Rectal smooth muscle tissue (tissue), 1 donor: Measurements from ENCODE around the gene ULK4.
"Not testable (repeated sequence)": the region's sequence is repeated elsewhere in the genome, so short reads cannot be mapped to it uniquely, and the experiment has no call there.

ENCODE experiments used
- H3K27ac ChIP-seq: one replicate; pipeline ENCODE4 v1.7.0; 2013; ENCODE audit warnings: low read depth, low read length, inconsistent platforms
- H3K27me3 ChIP-seq: one replicate; pipeline ENCODE4 v1.7.0; 2013; ENCODE audit warnings: low read length; ENCODE audit not compliant: control insufficient read depth, insufficient read depth
- H3K36me3 ChIP-seq: one replicate; pipeline ENCODE4 v1.7.0; 2013; ENCODE audit warnings: low read length; ENCODE audit not compliant: control insufficient read depth, insufficient read depth
- H3K4me1 ChIP-seq: one replicate; pipeline ENCODE4 v1.7.0; 2013; ENCODE audit warnings: low read length; ENCODE audit not compliant: control insufficient read depth, insufficient read depth
- H3K4me3 ChIP-seq: one replicate; pipeline ENCODE4 v1.7.0; 2013; ENCODE audit warnings: low read length
- H3K9ac ChIP-seq: one replicate; pipeline ENCODE4 v1.7.0; 2013; ENCODE audit warnings: low read length

ULK4 gene

DNA sequence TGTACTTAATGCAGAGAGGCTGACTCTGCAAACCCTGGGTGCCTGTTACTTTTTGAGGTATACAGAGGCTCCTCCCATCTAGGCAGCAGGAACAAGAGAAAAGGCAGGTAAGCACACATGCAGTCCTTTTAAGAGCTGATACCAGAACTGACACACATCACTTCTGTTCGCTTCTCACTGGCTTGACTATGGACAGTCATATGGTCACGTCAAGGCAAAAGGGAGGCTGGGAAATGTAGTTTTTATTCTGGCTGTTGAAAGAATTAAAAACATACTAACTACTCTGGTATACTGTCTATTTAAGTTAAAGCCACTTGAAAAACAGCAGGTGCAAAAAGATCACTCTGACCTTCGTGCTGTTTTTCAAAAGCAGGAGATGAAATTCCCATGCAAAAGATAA is 544.3 kb downstream of the ULK4 start:
- Histone ChIP-seq H3K36me3 (no peaks in the 10 kb centered on the region), H3K4me1 (no peaks in the 10 kb centered on the region), H3K9ac (no peak overlapping the region), H3K4me3 (no peak overlapping the region), H3K27ac (no peak overlapping the region), H3K27me3 (no peaks in the 10 kb centered on the region)

DNA sequence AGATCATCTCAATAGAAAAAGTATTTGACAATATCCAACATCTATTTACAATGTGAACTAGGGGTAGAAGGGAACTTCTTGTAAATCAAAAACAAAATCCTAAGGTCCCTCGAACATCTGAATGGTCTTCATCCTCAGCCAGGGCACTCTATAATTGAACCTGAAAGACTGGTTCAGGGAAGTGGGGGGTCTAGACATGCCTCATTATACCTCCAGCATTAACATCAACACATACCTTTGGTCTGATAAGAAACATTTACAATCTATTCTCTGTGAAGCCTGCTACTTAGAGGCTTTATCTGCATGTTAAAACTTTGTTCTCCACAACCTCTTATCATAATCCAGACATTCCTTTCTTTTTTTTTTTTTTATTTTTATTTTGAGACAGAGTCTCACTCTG is 550.8 kb downstream of the ULK4 start:
- Histone ChIP-seq H3K27ac (no peak overlapping the region), H3K27me3 (no peaks in the 10 kb centered on the region), H3K9ac (no peak overlapping the region), H3K4me3 (no peak overlapping the region), H3K4me1 (no peaks in the 10 kb centered on the region), H3K36me3 (no peaks in the 10 kb centered on the region)

DNA sequence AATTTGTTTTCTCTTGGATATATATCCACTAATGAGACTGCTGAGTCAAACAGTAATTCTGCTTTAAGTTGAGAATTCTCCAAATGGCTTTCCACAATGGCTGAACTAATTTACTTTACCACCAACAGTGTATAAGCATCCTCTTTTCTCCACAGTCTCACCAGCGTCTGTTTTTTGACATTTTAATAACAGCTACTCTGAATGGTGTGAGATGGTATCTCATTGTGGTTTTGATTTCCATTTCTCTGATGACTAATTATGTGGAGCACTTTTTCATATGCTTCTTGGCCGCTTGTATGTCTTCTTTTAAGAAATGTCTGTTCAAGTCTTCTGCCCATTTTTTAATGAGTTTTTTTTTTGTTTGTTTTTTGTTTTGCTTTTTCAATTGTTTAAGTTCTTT is 556.4 kb downstream of the ULK4 start:
- no peak overlapping the region for H3K4me3 ChIP-seq
- no peaks in the 10 kb centered on the region for H3K36me3 ChIP-seq
- no peaks in the 10 kb centered on the region for H3K27me3 ChIP-seq
- H3K4me1 ChIP-seq = no peaks in the 10 kb centered on the region
- no peak overlapping the region for H3K9ac ChIP-seq
- no peak overlapping the region for H3K27ac ChIP-seq

DNA sequence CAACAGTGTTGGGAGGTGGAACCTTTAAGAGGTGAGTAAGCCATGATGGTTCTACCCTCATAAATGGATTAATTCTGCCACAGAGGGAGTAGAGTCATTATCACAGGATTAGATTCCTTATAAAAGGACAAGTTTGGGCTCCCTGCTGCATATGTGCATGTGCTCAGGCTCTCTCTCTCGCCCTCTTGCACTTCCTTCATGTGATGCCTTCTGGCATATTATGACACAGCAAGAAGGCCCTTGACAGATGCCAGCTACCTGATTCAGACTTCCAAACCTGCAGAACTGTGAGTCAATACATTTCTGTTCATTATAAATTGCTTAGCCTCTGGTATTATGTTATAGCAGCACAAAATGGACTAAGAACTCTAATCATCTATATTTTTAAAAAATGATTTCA is 557.3 kb downstream of the ULK4 start:
- Histone ChIP-seq H3K4me3 (no peak overlapping the region), H3K27ac (no peak overlapping the region), H3K36me3 (no peaks in the 10 kb centered on the region)

DNA sequence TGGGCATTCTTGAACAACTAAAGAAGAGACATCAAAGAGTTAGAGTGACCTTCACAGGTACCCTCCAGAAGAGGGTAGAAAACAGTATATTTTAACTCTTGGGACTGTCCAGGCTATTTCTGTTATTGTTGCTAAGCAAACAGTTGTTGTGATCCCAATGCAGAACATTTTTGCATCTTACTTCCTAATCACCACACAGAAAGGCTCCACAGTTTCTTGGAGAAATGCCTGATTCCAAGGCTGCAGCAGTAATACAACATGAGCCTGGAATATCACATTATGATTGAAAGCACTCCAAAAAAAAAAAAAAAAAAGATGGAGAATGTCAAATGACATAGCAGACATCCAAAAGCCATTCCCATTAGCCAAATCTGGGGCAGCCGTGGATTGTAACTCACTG is 567.0 kb downstream of the ULK4 start:
- Histone ChIP-seq H3K36me3 (no peaks in the 10 kb centered on the region), H3K4me1 (no peaks in the 10 kb centered on the region), H3K27ac (no peak overlapping the region), H3K4me3 (no peak overlapping the region), H3K27me3 (no peaks in the 10 kb centered on the region), H3K9ac (no peak overlapping the region)

More for the DNA sequence above, 557.3 kb downstream of the ULK4 start:
- Histone ChIP-seq H3K4me1 (no peaks in the 10 kb centered on the region), H3K9ac (no peak overlapping the region), H3K27me3 (no peaks in the 10 kb centered on the region)

DNA sequence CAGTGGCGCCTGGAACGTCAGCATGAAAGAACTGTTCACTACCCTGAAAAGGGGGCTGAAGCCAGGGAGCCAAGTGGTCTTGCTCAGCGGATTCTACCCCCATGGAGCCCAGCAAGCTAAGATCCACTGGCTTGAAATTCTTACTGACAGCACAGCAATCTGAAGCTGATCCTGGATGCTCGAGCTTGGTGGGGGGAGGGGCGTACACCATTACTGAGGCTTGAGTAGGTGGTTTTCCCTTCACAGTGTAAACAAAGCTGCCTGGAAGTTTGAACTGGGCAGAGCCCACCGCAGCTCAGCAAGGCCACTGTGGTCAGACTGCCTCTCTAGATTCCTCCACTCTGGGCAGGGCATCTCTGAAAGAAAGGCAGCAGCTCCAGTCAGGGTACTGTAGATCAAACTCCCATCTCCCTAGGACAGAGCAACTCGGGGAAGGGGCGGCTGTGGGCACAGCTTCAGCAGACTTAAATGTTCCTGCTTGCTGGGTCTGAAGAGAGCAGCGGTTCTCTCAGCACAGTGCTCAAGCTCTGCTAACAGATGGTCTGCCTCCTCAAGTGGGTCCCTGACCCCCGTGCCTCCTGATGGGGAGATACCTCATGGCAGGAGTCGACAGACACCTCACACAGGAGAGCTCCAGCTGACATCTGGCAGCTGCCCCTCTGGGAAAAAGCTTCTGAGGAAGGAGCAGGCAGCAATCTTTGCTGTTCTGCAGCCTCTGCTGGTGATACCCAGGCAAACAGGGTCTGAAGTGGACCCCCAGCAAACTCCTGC is 591.0 kb downstream of the ULK4 start:
- H3K36me3 ChIP-seq, H3K9ac ChIP-seq, H3K27ac ChIP-seq, H3K27me3 ChIP-seq, H3K4me1 ChIP-seq, H3K4me3 ChIP-seq: not testable (repeated sequence)

DNA sequence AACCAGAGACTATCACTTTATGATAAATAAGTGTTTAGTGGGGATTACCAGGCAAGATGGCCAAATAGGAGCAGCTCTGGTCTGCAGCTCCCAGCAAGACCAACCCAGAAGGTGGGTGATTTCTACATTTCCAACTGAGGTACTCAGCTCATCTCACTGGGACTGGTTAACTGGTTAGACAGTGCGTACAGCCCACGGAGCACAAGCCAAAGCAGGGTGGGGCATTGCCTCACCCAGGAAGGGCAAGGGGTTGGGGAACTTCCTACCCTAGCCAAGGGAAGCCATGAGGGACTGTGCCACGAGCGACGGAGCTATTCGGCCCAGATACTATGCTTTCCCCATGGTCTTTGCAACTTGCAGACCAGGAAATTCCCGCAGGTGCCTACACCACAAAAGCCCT is 591.6 kb downstream of the ULK4 start:
- Histone ChIP-seq H3K4me1 (no peaks in the 10 kb centered on the region), H3K36me3 (no peaks in the 10 kb centered on the region), H3K27ac (no peak overlapping the region), H3K27me3 (no peaks in the 10 kb centered on the region), H3K9ac (no peak overlapping the region), H3K4me3 (no peak overlapping the region)

DNA sequence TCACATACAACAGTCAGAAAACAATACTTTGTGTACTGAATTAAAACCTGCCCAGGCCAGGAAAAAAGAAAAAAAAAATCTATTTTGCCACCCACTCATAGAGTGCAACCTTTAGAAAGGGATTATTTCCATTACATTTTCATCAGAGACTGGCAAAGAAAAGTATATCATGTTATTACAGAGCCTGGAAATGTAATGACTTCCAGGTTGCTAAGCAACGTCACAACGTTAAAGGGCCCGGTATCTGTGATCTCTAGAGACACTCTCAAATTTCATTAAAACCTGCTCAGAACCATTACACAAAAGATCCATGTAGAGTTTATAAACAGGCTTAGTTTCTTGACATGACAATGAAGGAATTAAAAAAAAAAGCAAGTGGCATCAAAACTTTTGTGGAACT is 592.1 kb downstream of the ULK4 start:
- Histone ChIP-seq H3K4me1 (no peaks in the 10 kb centered on the region), H3K27me3 (no peaks in the 10 kb centered on the region), H3K9ac (no peak overlapping the region), H3K36me3 (no peaks in the 10 kb centered on the region), H3K27ac (no peak overlapping the region), H3K4me3 (no peak overlapping the region)

DNA sequence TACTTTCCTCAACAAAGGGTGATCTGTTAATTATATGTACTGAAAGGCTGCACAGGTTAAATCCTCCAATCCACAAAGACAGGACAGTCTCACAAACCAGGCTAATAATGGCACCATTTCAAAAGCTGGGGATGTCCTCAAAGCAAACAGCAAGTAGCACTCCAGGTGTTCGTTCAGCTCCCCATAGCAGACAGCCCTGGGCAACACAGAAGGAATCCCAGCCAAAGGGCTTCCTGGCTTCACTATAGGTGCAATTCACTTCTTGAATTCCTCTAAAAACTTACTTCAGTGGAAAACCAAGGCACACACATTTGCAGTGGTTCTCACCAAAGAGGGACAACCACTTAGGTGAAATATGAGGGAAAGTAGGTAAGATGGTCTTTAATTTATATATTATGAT is 595.9 kb downstream of the ULK4 start:
- Histone ChIP-seq H3K36me3 (no peaks in the 10 kb centered on the region), H3K9ac (no peak overlapping the region), H3K4me1 (no peaks in the 10 kb centered on the region), H3K27ac (no peak overlapping the region), H3K27me3 (no peaks in the 10 kb centered on the region), H3K4me3 (no peak overlapping the region)

DNA sequence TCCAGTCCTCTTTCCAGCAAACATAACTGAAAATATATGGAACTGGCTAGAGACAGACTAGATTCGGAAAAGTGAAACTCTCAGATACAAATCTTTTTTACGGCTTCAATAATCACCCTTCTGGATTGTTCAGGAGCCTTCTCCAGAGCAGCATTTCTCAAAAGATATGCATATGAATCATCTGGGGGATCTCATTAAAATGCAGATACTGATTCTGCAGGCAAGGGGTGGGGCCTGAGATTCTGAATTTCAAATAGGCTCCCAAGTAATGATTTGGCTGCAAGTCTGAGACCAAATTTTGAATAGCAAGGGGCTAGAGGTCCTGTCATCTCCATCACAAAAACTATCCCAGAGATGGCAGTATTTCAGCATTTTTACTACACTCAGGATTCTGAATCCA is 597.2 kb downstream of the ULK4 start:
- Histone ChIP-seq H3K36me3 (no peaks in the 10 kb centered on the region), H3K4me1 (no peaks in the 10 kb centered on the region), H3K4me3 (no peak overlapping the region), H3K9ac (no peak overlapping the region), H3K27me3 (no peaks in the 10 kb centered on the region), H3K27ac (no peak overlapping the region)

DNA sequence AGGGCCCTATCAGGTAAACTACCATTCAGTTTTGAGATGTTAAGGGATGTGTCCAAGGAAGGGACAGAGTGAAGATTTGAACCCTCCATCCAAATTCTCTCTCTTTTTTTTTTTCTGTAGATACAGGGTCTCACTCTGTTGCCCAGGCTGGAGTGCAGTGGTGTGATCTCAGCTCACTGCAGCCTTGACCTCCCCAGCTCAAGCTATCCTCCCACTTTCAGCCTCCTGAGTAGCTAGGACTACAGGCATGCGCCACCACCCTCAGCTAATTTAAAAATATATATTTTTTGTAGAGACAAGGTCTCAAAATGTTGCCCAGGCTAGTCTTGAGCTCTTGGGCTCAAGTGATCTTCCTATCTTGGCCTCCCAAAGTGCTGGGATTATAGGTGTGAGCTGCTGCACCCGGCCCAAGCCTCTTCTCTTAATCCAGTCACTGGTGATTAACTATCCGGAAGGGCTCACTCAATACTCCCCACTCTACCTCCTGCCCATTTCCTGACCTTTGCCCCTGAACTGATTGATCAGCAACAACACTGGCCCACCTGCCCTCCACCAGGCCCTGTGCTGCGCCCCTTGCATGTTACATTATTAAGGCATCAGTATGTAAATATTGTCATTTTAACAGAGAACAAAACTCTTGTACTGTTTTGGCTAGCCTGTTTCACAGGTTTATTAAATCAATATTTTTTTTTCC is 597.9 kb downstream of the ULK4 start:
- Histone ChIP-seq H3K27me3 (no peaks in the 10 kb centered on the region), H3K4me3 (no peak overlapping the region), H3K36me3 (no peaks in the 10 kb centered on the region), H3K9ac (no peak overlapping the region), H3K4me1 (no peaks in the 10 kb centered on the region), H3K27ac (no peak overlapping the region)

DNA sequence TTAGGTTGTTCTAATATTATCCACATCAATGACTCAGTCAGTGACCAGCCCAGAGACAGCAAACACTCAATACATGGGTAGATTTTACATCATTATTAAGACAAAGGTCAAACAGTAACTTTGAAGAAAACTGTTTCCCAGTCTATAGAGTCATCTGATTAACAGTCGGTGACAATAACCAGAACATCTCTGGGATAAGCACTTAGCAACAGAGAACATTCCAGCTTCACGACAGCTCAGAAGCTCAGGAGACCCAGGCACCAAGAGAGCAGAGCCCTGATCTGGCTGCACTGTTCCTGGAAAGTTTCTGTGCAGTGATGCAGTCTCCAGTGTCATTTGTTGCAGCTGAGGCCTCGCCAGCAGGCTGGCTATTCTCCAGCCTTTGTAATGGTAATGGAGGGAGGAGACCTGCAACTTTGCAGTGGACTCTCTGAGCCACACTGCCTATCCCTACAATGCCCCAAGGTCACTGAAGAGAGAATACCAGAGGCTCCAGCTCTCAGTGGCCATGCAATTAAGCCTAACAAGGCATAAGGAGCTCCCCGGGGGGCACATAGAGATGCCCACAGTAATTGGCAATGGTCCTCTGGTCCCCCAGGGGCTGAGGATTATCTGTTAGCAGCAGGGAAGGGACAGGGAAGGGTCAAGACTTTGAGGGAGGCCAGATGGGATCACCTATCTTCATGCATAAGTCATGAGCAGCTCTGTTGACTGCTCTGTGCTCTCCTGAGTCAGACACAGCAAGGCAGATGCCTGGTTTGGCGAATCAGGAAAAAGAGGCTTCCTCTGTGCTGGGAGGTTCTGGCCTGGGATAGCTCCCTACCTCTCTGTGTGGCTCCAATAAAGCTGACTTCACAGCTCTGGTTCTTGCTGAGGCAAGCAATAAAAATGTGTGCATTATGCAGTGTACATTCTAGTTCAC is 599.0 kb downstream of the ULK4 start:
- no peak overlapping the region for H3K9ac ChIP-seq
- no peaks in the 10 kb centered on the region for H3K27me3 ChIP-seq
- H3K4me3 ChIP-seq = no peak overlapping the region
- no peaks in the 10 kb centered on the region for H3K36me3 ChIP-seq
- H3K4me1 ChIP-seq = no peaks in the 10 kb centered on the region
- H3K27ac ChIP-seq = no peak overlapping the region
